SK-N-MC (cell line): ENCODE data around the gene SEMA6A.

Experiments
- EZH2 ChIP-seq: fragments of 200-600 bp; sonication (generic); IDR thresholded peaks from one replicate; pipeline ENCODE4 v1.6.1; 2017; ENCODE audit warnings: antibody characterized with exemption
- POLR2AphosphoS5 ChIP-seq: IDR thresholded peaks from 2 replicates; pipeline ENCODE4 v1.6.1; 2012; ENCODE audit warnings: mild to moderate bottlenecking, low read depth, low read length, borderline replicate concordance

- TF ChIP-seq EZH2 (no peak), POLR2AphosphoS5 (no peak)
Measured at GRCh38 chr5:116437922-116438578, 136.6 kb downstream of the SEMA6A start.
